ENCODE data around the gene NATD1.

- TF ChIP-seq POLR2AphosphoS5 (IDR thresholded peaks at IDR 0.05) (no peak), CTCF (IDR thresholded peaks at IDR 0.05) (no peak), POLR2A (IDR thresholded peaks at IDR 0.05) (no peak)
Measured at GRCh38 chr17:21242780-21243515, 10.3 kb downstream of the NATD1 start.
